HG03103 (cell line): ENCODE results near the gene ZDHHC3.
"Not testable (repeated sequence)": the region's sequence is repeated elsewhere in the genome, so short reads cannot be mapped to it uniquely, and the experiment has no call there.

Source experiments
- ATAC-seq: cut with Tn5 transposase; IDR thresholded peaks from one replicate; pipeline ENCODE4 v1.9.1; 2021; ENCODE audit warnings: low read depth; ENCODE audit not compliant: unreplicated experiment

The ZDHHC3 gene

GRCh38 chr3:44968447-44968858 lies 7.5 kb downstream of the ZDHHC3 start:
- ATAC-seq, result no peak

GRCh38 chr3:44966795-44967278 lies 9.1 kb downstream of the ZDHHC3 start:
- ATAC-seq, result no peak

- no peak for ATAC-seq
These were observed 10.8 kb downstream of the ZDHHC3 start for GRCh38 chr3:44965165-44965564.

- ATAC-seq, result no peak
These were observed 12.2 kb downstream of the ZDHHC3 start for GRCh38 chr3:44963571-44964325.

GRCh38 chr3:44962621-44963393 lies 13.2 kb downstream of the ZDHHC3 start:
- no peak for ATAC-seq

GRCh38 chr3:44961888-44962287 lies 14.1 kb downstream of the ZDHHC3 start:
- no peak for ATAC-seq

GRCh38 chr3:44960387-44961026 lies 15.5 kb downstream of the ZDHHC3 start:
- no peak for ATAC-seq

GRCh38 chr3:44958386-44958785 lies 17.6 kb downstream of the ZDHHC3 start:
- no peak for ATAC-seq

GRCh38 chr3:44957986-44958385 lies 18.0 kb downstream of the ZDHHC3 start:
- no peak for ATAC-seq

- ATAC-seq, result no peak
These were observed 20.1 kb downstream of the ZDHHC3 start for GRCh38 chr3:44955917-44956316.

GRCh38 chr3:44954962-44955361 lies 21.0 kb downstream of the ZDHHC3 start:
- ATAC-seq, result peak; percentile 64

GRCh38 chr3:44954304-44954703 lies 21.7 kb downstream of the ZDHHC3 start:
- ATAC-seq, result no peak

GRCh38 chr3:44952689-44953088 lies 23.3 kb downstream of the ZDHHC3 start:
- ATAC-seq, result no peak

- ATAC-seq, result no peak
These were observed 25.7 kb downstream of the ZDHHC3 start for GRCh38 chr3:44950275-44950734.

GRCh38 chr3:44949770-44950169 lies 26.2 kb downstream of the ZDHHC3 start:
- ATAC-seq, result not testable (repeated sequence)

GRCh38 chr3:44948239-44948638 lies 27.7 kb downstream of the ZDHHC3 start:
- no peak for ATAC-seq

GRCh38 chr3:44942202-44942921 lies 33.6 kb downstream of the ZDHHC3 start:
- no peak for ATAC-seq

GRCh38 chr3:44939581-44940036 lies 36.4 kb downstream of the ZDHHC3 start:
- no peak for ATAC-seq

- ATAC-seq, result no peak
These were observed 42.7 kb downstream of the ZDHHC3 start for GRCh38 chr3:44932986-44933944.
